Measurements from ENCODE around the gene GSTK1.

GRCh38 chr7:143256932-143257331 lies 6.3 kb upstream of the GSTK1 start:
- TF ChIP-seq CTCF (IDR thresholded peaks at IDR 0.05; ENCODE audit: low read depth, low read length, poor library complexity, severe bottlenecking), result no peak
- no peak for TF ChIP-seq EZH2phosphoT487 (IDR thresholded peaks at IDR 0.05; ENCODE audit: borderline replicate concordance, low read length)
